LHCN-M2 (cell line): ENCODE results near the gene EN1. TPM values are rescaled to one million over a fixed set of nuclear protein-coding genes. Genes with fewer than 3 reads are reported as not detected.
A peak's percentile ranks its signal among the peaks of the same experiment; 100 is the strongest.

Source experiments
- DNase-seq: peaks from one replicate; pipeline ENCODE4 v3.0.0-alpha.2; 2012; ENCODE audit warnings: low read depth
- total RNA-seq: library from RNA; depleted of rRNA; stranded (reverse); fragments of >200 nt; gene quantifications from 2 replicates; pipeline ENCODE4 v1.2.3, GENCODE V29; 2014

The EN1 gene
- total RNA-seq, 1 experiment from 2014 or later = 4.5 TPM

GRCh38 chr2:118856330-118856977 is 9.0 kb upstream of the EN1 start:
- DNase-seq = no peak

- peak; percentile 71 for DNase-seq
Observed at GRCh38 chr2:118855451-118856279, 8.2 kb upstream of the EN1 start.

GRCh38 chr2:118854507-118855345 is 7.3 kb upstream of the EN1 start:
- no peak for DNase-seq

GRCh38 chr2:118853651-118854291 is 6.3 kb upstream of the EN1 start:
- DNase-seq = no peak

- DNase-seq = no peak
Observed at GRCh38 chr2:118853129-118853640, 5.7 kb upstream of the EN1 start.

- DNase-seq = no peak
Observed at GRCh38 chr2:118852605-118853128, 5.2 kb upstream of the EN1 start.

- DNase-seq = no peak
Observed at GRCh38 chr2:118851650-118852049, 4.2 kb upstream of the EN1 start.

GRCh38 chr2:118850901-118851415 is 3.5 kb upstream of the EN1 start:
- DNase-seq = no peak

- no peak for DNase-seq
Observed at GRCh38 chr2:118850168-118850900, 2.9 kb upstream of the EN1 start.

- no peak for DNase-seq
Observed at GRCh38 chr2:118849226-118850167, 2.0 kb upstream of the EN1 start.

- DNase-seq = no peak
Observed at GRCh38 chr2:118848381-118849225, 1.2 kb upstream of the EN1 start.

GRCh38 chr2:118847762-118848172 is 319 bp upstream of the EN1 start:
- peak; percentile 94 for DNase-seq

- peak; percentile 32 for DNase-seq
Observed at GRCh38 chr2:118846442-118846952, 951 bp downstream of the EN1 start.

- peak; percentile 49 for DNase-seq
Observed at GRCh38 chr2:118845522-118846441, 1.7 kb downstream of the EN1 start.

GRCh38 chr2:118845005-118845521 is 2.4 kb downstream of the EN1 start:
- DNase-seq = peak; percentile 47

GRCh38 chr2:118844261-118845004 is 3.0 kb downstream of the EN1 start:
- DNase-seq = peak; percentile 64
